Stimulated activated CD4-positive, alpha-beta T cell treated with anti-CD3 and anti-CD28 coated beads, Interleukin-2, amount 100 ng/mL, for 48 hours (primary cell): Measurements from ENCODE around the gene TAF8.
A peak's percentile ranks its signal among the peaks of the same experiment; 100 is the strongest.
"Not testable (repeated sequence)": the region's sequence is repeated elsewhere in the genome, so short reads cannot be mapped to it uniquely, and the experiment has no call there.

Experiments used
- DNase-seq, 2 donors: peaks; one replicate each; pipeline ENCODE4 v3.0.0-alpha.2; 2020

Gene TAF8, protein sequence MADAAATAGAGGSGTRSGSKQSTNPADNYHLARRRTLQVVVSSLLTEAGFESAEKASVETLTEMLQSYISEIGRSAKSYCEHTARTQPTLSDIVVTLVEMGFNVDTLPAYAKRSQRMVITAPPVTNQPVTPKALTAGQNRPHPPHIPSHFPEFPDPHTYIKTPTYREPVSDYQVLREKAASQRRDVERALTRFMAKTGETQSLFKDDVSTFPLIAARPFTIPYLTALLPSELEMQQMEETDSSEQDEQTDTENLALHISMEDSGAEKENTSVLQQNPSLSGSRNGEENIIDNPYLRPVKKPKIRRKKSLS

DNA sequence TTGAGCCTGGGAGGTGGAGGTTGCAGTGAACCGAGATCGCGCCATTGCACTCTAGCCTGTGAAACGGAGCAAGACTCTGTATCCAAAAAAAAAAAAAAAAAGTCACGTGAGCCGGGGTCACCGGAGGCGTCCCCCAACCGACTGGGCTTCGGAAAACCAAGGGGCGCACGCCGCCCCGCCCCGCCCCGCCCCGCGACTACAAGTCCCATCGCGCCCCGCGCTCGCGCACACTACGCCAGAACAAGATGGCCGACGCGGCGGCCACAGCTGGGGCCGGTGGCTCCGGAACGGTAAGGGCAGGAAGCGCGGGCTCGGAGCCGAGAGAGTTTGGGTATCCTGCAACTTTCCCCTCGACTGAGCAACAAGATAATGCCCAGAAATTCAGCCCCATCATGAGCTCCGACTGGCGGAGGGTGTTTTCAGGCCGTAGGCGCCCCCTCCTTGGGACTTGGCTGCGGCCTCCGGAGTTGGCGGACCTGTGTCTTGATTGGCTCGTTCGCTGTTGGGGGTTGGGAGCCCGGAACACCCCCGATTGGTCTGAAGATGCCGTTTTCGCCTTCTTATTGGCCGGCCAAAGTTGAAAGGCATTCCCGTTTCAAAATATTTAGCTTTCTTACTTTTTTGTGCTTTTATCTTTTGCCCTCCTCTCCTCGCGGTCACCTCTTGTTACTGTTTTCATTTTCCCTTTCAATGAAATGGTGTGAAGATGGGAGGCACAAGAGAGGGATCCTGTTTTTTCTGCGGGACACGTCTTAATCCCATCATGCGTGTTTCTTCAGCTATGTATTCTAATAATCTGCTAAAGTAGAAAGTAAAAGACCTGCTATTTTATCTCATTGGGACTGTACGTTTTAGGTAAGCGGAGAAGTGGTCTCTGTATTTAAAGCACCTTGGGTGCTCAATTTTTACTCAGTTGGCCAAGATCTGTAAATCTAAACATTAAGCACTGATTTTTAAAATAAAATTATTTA lies at the start of gene TAF8:
Gene TAF8 (plus strand): TSS at position 228 of the 971 bp plus-strand sequence. CDS start 18 bp downstream, at position 246.
- DNase-seq, result peak; percentile 84

DNA sequence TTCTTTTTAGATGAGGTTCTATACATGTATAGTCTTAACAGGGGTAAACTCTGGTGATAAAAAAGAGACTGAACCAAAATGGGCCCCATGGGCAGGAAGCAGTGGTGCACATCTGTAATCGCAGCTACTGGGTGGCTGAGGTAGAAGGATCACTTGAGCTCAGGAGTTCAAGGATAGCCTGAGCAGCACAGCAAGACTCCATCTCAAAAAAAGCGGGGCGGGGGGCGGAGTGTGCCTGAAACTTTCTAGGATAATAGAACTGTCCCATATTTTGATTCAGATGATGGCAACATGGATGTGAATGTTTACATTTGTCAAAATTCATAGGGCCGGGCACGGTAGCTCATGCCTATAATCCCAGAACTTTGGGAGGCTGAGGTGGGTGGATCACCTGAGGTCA lies 48.8 kb upstream of the TAF8 start:
- no peak for DNase-seq

DNA sequence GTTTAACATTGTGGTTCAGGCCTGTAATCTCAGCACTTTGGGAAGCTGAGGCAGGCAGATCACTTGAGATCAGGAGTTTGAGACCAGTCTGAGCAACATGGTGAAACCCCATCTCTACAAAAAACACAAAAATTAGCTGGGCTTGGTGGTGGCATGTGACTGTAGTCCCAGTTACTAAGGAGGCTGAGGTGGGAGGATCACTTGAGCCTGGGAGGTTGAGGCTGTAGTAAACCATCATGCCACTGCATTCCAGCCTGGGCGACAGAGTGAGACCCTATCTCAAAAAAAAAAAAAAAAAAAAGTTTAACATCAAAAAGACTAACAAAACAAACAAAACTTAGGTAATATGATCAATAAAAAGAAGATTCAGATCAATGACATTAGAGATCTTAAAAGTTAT lies 46.7 kb upstream of the TAF8 start:
- DNase-seq, result not testable (repeated sequence)

DNA sequence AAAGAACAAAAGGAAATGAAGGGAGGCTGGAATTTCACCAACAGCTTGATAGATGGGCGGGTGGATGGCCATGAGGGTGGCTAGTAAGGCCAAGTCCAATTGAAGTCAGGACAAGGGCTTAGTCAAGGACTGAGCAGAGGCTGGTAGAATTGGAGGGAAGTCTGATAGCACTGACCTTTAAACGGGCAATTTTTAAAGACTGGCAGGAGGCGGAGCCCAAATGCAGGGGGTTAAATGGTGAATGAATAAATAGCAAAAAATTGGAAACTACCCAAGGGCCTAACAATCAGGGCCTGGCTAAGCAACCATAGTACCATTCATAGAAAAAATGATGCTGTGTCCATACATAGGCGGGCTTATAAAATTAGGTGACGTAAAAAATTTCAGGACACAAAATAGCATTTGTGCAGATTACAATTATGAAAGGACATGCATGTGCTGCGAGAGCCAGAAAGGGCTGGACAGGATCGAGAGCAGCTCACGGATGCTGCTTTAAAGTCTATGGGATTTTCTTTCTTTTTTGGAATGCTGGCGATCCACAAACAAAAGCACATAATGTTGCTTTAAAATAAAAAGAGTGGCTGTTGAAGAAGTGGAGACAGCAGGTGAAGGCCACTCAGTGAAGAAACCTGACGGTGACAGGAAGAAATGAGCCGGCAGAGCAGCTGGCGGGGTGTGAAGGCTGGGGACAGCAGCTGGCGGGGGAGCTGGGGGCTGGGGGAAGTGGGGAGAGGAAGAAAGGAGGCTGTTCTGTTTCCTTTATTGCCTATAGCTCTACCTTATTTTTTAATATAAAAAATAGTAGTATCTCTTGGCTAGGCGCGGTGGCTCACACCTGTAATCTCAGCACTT lies 42.8 kb upstream of the TAF8 start:
- no peak for DNase-seq

DNA sequence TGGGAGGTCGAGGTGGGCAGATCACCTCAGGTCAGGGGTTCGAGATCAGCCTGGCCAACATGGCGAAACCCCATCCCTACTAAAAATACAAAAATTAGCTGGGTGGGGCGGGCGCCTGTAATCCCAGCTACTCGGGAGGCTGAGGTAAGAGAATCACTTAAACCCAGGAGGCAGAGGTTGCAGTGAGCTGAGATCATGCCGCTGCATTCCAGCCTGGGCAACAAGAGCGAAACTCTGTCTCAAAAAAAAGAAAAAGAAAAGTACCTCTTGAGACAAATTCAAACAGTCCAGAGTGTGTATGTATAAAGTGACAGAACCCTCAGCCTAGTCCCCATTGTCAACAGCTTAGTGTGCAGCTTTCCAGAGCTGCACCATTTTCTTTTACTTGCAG lies 42.2 kb upstream of the TAF8 start:
- DNase-seq, result not testable (repeated sequence)

DNA sequence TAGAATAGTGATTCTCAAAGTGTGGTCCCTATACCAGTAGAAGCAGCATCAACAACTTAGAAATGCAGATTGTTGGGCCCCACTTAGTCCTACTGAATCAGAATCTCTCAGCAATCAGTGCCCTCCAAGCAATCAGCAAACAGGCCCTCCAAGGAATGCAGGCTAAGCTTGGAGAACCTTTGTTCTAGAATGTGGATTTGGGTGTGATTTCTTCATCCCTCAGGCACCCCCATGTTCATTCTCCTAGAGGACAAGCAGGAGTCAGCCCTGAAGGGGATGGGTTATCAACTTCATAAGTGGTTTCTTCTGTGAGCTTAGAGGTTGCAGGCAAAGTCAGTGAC lies 40.5 kb upstream of the TAF8 start:
- DNase-seq, result no peak

DNA sequence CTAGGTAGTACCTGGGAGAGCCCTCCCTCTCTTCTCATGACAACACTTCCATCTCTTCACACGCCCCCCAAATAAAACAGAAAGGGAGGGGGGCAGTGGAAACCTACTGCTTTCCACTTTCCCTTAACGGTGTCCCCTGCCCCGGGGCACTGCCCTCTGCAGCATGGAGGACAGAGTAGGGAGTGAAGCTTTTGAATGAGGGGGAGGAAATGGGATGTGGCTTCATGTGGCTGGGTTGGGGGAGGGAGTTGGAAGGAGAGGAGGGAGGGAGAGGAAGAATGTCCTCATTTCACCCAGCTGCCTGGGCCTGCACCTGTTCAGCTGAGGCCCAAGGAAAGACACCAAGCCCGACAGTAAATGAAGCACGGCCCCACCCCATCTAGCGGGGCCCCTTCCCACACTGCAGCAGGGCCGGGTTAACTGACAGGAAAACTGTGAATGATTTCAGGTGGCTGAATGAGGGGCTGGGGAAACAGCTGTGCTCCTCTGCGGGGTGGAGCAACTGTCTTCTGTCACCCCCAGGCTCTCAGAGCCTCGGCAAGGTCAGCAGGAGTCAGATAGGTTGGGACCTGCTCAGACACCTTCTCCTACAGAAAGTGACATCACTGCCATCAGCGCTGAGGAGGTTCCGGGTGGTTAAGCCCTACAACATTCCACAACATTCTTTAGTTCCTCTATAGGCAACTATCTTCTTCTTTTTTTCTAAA lies 40.0 kb upstream of the TAF8 start:
- no peak for DNase-seq

DNA sequence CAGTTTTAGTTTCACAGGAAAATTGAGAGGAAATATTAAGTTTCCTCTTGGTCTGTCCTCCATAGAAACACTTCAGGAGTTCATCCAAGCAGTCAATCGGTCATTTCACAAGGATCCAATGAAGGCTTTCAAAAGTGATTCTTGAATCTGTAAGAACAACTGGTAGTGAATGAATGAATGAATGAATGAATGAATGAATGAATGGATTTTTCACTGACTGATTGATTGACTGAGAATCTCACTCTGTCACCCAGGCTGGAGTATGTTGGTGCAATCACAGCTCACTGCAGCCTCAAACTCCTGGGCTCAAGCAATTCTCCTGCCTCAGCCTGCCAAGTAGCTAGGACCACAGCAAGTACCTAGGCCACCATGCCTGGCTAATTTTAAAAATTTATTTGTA lies 39.4 kb upstream of the TAF8 start:
- DNase-seq, result no peak

DNA sequence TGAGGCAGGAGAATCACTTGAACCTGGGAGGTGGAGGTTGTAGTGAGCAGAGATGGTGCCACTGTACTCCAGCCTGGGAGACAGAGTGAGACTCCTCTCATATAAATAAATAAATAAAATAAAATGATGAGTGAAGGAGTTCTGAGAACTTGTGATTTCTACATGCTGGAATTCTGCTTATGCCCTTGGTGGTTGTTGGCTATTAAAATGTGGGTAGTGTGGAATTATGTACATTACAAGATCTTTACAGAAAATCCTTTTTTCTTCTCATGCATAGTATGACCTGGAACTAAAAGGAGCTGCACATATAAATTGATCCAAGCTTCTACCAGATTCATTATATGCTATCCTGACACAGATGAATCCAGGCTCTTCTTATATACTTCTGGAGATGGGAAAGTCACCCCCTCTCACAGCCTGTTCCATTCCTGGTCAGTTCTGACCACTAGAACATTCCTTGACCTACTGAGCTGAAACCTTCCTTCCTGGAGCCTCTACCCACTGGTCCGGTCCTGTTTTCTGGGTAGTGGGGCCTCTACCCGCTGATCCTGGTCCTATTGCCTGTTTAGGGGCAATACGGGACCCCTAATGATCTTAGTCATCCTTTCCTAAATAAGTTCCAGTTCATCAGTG lies 37.7 kb upstream of the TAF8 start:
- no peak for DNase-seq

DNA sequence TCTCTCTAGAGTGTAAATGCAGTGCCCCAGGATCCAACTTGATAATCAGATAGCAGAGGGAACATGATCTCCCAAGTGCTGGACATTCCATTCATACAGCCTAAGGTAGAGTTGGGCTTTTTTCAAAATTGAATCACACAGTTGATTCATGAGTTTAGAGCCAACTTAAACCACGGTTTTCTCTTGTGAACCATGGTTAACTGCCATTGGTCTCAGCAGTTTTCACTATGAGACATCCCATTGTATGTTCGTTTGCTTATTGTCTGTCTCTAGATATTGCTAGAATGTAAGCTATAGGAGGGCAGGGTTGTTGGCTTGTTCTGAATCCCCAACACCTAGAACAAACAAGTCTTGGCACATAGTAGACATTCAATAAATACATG lies 37.2 kb upstream of the TAF8 start:
- no peak for DNase-seq

DNA sequence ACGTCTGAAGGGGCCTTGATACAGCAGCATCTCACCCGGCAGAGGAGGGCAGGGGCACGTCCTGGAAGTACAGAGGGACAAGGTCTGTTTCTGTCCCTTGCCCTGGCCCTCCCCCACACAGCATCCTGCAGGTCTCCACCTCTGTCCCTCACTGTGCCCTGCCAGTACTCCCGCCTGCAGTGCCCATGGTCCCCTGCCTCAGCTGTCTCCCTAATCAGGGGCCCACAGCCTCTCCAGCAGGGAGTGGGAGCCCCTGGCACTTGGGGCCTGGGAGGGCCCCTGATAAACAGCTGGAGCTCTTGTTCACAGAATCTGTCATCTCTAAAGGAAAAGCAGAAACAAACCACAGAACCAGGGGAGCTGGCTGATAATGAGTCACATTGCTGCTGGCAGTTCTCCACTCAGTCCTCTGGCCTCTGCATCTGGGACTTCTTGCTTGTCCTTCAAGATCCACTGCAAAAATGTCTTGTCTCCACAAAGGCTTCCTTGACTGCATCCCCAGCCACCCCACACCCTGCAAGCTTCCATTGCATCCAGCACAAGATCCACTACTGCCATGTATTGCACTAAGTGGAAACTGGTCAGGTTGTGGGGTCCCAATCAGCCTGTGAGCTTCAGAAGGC lies 33.2 kb upstream of the TAF8 start:
- no peak for DNase-seq

DNA sequence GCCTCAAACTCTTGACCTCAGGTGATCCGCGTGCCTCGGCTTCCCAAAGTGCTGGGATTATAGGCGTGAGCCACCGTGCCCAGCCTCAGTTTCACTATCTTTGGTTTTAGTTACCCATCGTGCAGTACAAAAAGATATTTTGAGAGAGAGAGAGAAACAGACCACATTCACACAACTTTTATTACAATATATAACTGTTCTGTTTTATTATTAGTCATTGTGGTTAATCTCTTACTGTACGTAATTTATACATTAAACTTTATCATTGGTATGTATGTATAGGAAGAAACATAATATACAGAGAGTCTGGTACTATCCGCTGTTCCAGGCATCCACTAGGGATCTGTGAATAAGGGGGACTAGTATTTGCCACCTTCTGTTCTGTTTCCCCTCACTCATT lies 29.4 kb upstream of the TAF8 start:
- no peak for DNase-seq

DNA sequence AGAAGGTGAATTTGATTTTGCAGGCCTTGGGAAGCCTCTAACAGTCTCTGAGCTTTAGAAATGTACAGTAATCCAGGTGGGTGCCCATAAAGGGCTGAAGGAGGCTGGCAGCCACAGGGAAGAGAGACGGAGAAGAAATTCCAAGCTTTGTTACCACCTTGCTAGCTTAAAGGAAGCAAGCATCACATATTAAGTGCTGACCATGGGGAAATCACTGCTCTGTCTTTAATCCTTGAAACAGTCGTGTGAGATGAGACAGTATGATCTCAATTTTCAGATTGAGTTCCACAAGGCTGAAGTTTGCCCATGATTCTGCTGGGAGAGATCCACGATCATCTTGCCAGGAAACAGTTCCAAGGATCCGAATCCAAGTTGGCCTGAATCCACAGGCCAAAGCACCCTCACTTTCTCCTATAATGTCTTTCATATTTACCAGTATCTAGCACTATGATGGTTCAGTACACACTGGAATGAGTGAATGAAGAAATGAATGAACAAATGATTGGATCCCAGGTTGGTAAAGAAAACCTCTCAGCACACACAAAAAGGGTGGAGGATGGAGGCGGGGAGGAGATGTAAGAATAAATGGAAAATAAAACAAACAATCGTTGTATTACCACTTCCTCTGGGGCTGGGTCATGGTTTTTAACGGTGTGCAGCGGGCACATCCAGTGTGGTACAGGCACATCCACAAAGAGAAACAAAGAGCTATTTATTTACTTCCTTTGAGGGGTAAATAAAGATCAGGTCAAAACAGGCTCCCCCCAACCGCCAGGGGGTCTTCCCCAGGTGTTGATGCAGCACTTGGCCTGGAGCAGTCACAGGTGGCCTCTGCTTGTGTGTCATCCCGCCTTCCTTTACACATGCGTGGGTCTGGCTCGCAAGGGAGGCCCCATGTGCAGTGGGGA lies 28.2 kb upstream of the TAF8 start:
- no peak for DNase-seq

DNA sequence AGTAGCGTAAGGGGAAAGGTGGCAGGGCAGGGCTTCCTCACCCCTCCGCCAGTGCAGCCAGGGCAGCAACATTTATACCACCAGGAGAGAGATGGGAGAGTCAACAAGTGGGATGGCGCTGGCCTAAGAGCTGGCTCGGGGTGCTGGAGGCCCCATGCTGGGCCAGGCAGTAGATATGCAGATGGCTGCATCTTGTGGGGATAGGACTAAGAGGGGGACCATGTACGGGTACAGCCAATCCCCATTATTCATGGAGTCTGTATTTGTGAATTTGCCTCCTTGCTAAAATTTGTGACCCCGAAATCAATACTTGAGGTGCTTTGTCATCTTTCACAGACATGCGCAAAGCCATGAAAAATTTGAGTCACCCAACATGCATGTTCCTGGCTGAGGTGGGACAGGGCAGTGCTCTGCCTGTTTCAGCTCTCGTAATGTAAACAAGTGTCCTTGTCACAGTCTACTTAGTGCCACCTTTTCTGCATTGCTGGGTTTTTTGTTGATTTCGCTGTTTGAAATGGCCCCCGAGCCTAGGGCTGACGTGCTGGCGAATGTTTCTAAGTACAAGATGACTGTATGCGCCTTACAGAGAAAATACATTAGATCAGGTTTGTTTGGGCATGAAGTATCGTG lies 27.5 kb upstream of the TAF8 start:
- no peak for DNase-seq

DNA sequence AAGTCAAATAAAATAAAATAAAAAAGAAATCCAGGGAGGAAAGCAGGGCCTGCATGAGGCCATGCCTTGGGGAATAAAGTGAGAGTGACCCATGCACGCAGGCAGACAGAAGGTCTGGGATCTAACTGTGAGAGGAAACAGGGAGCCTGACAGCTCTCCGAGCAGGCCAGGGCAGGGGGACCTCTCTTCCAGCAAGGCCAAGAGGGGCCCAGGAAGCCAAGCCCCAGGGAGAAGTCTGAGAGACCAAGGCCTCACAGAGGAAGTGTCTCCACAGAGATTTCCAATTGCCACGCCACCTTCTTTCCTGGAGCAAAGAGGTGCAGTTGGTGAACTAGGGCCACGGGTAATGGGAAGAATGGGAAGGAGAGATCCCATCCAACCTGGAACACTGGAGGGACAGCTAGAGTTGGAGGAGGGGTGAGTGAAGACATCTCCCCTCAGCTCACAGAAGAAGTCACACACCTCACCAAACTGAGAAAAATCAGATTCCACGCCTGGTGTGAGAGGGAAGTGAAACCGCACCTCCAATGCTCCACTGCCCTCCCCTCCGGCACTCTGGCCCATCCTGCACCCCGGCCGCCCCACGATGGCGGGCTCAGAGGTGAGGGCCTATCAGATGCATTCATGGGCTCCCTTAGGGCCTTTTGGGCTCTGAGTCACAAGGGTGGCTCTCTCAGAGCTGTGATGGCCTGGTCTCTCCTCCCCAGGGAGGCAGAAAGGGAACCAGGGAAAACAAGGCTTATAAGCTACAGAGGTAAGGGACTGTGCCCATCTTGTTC lies 25.1 kb upstream of the TAF8 start:
- no peak for DNase-seq

DNA sequence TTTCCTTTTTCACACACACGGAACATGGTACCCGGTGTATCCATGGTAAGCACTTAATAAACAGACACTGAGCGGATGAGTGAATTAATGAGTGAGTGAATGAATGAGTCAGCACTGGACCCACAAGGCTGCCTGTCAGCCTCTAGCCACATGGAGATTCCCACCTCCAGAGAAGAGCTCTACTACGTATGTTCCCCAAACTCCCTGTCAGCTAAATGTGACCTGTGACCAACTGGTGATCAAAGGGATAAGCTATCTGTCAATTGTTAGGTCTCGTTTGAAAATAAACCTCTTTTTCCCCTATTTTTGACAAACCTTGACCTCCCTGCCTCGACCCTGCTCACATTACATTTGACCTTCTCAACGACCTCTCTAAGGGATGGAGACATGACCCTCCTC lies 24.5 kb upstream of the TAF8 start:
- DNase-seq, result no peak

DNA sequence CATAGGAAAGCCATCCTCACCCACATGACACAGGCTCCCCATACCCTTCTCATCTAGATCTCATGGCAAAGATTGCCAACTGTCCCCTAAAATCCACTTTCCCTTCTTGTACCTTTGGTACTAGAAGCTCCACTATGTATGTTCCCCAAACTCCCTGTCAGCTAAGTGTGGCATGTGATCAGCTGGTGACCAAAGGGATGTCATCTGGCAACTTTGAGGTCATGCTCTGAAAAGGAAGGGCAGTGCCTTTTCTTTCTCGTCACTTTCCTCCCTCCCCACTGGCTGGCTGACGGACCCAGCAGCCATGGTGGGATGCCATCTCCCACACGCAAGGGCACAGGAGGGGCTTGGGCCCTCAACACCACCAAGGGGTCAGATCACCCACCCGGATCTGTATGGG lies 23.8 kb upstream of the TAF8 start:
- no peak for DNase-seq

DNA sequence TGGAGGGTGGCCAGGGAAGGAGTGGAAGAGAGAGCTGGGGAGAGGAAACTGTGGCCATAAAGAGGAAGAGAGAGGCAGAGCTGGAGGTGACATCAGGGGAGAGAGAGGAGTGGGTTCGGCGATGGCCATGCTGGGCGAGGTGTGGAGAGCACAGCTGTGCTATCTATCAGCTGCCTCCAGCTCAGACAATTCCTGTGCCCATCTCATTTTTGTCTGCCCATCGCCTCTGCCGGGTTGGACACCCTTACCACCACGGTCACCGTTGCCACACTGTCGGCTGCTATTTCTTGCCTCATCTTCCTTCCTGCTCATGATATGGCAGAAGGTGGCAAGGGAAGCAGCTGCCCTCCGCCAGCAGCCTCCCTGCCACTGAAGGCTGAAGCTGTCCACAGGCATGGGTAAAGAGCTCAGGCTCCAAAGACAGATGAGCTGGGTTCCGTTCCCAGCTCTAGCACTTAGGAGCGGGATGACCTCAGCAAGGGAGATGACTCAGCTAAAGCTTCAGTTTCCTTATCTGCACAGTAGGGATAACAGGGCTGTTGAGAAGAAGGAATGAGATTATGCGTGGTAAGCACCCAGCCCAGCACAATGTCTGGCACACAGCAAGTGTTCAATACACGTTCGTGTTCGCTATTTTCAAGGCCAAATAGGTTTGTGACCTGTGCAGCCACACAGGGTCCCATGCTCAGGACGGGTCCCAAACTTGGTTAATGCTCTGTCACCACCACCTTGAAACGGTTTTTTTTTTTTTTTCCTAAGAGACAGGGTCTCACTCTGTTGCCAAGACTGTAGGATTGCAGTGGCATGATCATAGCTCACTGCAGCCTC lies 21.9 kb upstream of the TAF8 start:
- DNase-seq, result no peak
